ENCODE data around the gene ACSF3. TPM values are rescaled to one million over a fixed set of nuclear protein-coding genes. Genes with fewer than 3 reads are reported as not detected.

Gene ACSF3
- total RNA-seq, 1 donor from 2014 or later = 25.8 TPM

- FAIRE-seq (no peak), DNase-seq (ENCODE audit: low read depth) (no peak)
Observed at GRCh38 chr16:89097392-89097772, 3.7 kb downstream of the ACSF3 start.

GRCh38 chr16:89098767-89099430 lies 5.2 kb downstream of the ACSF3 start:
- FAIRE-seq (no peak), DNase-seq (ENCODE audit: low read depth) (no peak)
- no peak for TF ChIP-seq CTCF (IDR thresholded peaks at IDR 0.05; ENCODE audit: insufficient read depth, low read length, severe bottlenecking)
- H3K4me3 ChIP-seq (ENCODE audit: low read depth, low read length) = no peak overlapping the region
- H3K36me3 ChIP-seq (ENCODE audit: control insufficient read depth, insufficient read depth, low read length) = peaks cover 23% of the 10 kb centered on the region
- H3K27me3 ChIP-seq (ENCODE audit: control insufficient read depth, insufficient read depth, low read length) = no peaks in the 10 kb centered on the region

More at GRCh38 chr16:89097392-89097772, 3.7 kb downstream of the ACSF3 start:
- TF ChIP-seq CTCF (IDR thresholded peaks at IDR 0.05; ENCODE audit: insufficient read depth, low read length, severe bottlenecking) = no peak
- H3K4me3 ChIP-seq (ENCODE audit: low read depth, low read length) = no peak overlapping the region
- H3K36me3 ChIP-seq (ENCODE audit: control insufficient read depth, insufficient read depth, low read length) = peaks cover 16% of the 10 kb centered on the region
- no peaks in the 10 kb centered on the region for H3K27me3 ChIP-seq (ENCODE audit: control insufficient read depth, insufficient read depth, low read length)

GRCh38 chr16:89099905-89100304 lies 6.3 kb downstream of the ACSF3 start:
- no peaks in the 10 kb centered on the region for H3K27me3 ChIP-seq (ENCODE audit: control insufficient read depth, insufficient read depth, low read length)
- FAIRE-seq (no peak), DNase-seq (ENCODE audit: low read depth) (no peak)
- peaks cover 26% of the 10 kb centered on the region for H3K36me3 ChIP-seq (ENCODE audit: control insufficient read depth, insufficient read depth, low read length)
- TF ChIP-seq CTCF (IDR thresholded peaks at IDR 0.05; ENCODE audit: insufficient read depth, low read length, severe bottlenecking) = no peak
- H3K4me3 ChIP-seq (ENCODE audit: low read depth, low read length) = no peak overlapping the region

- TF ChIP-seq CTCF (IDR thresholded peaks at IDR 0.05; ENCODE audit: insufficient read depth, low read length, severe bottlenecking) = no peak
- FAIRE-seq = no peak
- DNase-seq (ENCODE audit: low read depth) = no peak
- Histone ChIP-seq H3K4me3 (ENCODE audit: low read depth, low read length) (no peak overlapping the region), H3K36me3 (ENCODE audit: control insufficient read depth, insufficient read depth, low read length) (peaks cover 28% of the 10 kb centered on the region), H3K27me3 (ENCODE audit: control insufficient read depth, insufficient read depth, low read length) (no peaks in the 10 kb centered on the region)
Observed at GRCh38 chr16:89100601-89101302, 7.1 kb downstream of the ACSF3 start.

- DNase-seq (ENCODE audit: low read depth) (no peak), FAIRE-seq (no peak)
- H3K27me3 ChIP-seq (ENCODE audit: control insufficient read depth, insufficient read depth, low read length) = no peaks in the 10 kb centered on the region
- H3K4me3 ChIP-seq (ENCODE audit: low read depth, low read length) = no peak overlapping the region
- H3K36me3 ChIP-seq (ENCODE audit: control insufficient read depth, insufficient read depth, low read length) = peaks cover 25% of the 10 kb centered on the region
- no peak for TF ChIP-seq CTCF (IDR thresholded peaks at IDR 0.05; ENCODE audit: insufficient read depth, low read length, severe bottlenecking)
Observed at GRCh38 chr16:89101303-89102040, 7.8 kb downstream of the ACSF3 start.
